GM21528 (cell line): ENCODE results near the gene PTPRCAP.
"Not testable (repeated sequence)": the region's sequence is repeated elsewhere in the genome, so short reads cannot be mapped to it uniquely, and the experiment has no call there.

ENCODE experiments used
- ATAC-seq: cut with Tn5 transposase; IDR thresholded peaks from one replicate; pipeline ENCODE4 v1.9.1; 2021; ENCODE audit warnings: mild to moderate bottlenecking, moderate library complexity; ENCODE audit not compliant: unreplicated experiment, low FRiP score

The PTPRCAP gene

DNA sequence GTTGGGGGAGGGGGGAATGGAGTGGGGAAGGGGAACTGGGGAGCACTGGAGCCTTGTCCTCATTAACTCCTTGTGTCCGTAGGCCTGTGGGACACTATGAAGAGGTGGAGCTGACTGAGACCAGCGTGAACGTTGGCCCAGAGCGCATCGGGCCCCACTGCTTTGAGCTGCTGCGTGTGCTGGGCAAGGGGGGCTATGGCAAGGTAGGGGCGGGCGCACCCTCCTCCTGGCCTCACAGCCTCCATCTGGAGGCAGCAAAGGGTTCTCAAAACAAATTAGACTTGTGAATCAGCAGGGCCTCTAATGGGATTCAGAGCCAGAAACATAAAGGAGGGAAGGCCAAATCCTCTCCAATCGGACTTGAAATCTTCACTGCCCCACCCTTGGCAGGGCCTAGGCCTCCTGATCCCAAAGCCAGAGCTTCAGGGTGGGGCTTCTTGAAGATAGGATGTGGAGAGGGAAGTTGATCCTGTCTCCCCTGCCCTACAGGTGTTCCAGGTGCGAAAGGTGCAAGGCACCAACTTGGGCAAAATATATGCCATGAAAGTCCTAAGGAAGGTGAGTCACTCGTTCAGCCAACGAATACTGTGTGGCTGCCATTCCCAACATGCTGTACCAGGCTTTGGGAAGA lies 8.3 kb downstream of the PTPRCAP start:
- no peak for ATAC-seq

DNA sequence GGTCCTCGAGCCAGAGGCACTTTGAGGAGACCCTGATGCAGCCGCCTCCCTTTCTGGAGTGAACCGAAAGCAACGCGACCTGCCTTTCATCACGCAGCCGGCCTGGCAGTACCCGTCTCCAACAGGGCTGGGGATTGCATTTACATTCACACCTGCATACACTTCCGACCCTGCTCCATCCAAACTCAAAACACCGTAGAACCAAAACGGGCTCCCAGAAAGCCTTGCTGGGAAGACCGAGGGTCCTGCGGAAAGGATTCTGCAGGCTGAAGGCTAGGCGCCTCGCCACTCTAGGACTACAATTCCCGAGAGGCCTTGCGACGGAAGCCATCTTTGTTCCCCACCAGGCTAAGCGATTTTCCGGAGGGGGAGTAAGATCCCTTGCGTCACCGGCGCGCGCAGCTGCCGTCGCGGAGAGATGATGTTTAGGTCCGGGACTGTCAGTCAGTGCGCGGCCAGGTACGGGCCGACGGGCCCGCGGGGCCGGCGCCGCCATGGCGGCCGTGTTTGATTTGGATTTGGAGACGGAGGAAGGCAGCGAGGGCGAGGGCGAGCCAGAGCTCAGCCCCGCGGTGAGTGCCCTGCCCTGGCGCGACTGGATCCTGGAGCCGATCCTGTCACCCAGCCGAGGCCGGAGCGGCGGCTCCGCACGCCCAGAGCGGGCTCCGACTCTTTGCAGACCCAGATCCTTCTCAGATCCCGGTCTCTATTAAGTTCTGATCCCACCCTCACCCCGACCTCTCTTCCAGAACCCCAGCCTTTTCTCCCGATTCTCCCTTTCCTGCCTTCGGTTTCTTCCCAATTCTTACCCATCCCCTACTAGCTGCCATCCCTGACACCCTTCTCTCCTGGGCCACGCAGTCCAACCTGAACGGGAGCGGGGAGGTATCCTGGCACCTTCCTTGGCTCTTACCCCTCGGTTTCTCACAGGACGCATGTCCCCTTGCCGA lies 9.2 kb downstream of the PTPRCAP start, which contains the start of gene RPS6KB2:
TSS of gene RPS6KB2 (plus strand) at position 443 of the 950 bp plus-strand sequence. CDS start at position 495, 52 bp downstream.
- ATAC-seq: peak; percentile 62

DNA sequence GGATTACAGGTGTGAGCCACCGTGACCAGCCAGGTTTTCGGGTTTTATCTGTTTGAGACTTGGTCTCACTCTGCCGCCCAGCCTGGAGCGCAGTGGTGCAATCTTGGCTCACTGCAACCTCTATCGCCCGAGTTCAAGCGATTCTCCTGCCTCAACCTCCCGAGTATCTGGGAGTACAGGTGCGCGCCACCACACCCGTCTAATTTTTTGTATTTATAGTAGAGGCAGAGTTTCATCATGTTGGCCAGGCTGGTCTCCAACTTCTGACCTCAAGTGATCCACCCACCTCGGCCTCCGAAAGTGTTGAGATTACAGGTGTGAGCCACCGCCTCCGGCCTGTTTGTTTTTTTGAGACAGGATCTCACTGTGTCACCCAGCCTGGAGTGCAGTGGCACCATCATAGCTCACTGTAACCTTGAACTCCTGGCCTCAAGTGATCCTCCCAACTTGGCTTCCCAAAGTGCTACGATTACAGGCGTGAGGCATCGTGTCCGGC lies 10.1 kb downstream of the PTPRCAP start:
- not testable (repeated sequence) for ATAC-seq

DNA sequence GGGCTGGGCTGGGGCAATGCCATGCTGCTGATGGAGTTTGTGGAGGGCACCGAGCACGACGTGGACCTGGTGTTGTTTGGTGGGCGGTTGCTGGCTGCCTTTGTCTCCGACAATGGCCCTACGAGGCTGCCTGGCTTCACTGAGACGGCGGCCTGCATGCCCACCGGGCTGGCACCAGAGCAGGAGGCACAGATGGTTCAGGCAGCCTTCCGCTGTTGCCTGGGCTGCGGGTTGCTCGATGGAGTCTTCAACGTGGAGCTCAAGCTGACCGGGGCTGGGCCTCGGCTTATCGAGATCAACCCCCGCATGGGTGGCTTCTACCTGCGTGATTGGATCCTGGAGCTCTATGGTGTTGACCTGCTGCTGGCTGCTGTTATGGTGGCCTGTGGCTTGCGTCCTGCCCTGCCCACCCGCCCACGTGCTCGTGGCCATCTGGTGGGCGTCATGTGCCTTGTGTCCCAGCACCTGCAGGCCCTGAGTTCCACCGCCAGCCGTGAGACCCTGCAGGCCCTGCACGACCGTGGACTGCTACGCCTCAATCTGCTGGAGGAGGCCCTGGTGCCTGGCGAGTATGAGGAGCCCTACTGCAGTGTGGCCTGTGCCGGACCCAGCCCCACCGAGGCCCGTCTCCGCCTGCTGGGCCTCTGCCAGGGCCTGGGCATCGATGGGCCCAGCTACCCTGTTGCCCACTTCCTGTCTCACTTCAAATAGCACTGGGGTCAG lies 13.4 kb downstream of the PTPRCAP start:
- no peak for ATAC-seq

DNA sequence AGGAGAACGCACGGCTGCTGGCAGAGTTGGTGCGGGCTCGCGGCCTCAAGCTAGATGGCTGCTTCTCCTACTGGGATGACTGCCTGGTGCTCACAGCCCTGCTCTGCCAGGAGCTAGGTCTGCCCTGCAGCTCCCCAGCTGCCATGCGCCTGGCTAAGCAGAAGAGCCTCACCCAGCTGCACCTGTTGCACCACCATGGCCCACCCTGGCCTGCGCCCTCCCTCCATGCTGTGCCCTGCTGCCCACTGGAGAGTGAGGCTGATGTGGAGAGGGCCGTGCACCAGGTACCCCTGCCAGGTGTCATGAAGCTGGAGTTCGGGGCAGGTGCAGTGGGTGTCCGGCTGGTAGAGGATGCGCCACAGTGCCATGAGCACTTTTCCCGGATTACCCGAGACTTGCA lies 14.0 kb downstream of the PTPRCAP start:
- ATAC-seq: no peak

DNA sequence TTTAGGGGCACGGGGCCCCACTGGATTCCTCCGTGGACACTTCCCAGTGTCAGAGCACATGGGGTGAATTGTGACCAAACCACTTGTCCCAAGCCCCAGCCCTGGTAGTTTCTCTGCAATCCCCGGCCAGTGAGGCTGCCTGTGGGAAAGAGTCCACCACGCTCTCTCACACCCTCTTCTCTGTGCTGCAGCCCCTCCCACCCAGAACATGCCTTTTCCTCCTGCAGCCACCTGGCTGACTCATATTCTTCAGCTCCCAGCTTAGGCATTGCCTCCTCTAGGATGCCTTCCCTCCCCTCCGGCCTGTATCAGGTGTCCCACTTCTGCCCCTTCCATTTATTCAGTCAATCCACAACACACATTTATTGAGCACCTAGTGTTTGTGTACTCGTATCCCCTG lies 14.6 kb downstream of the PTPRCAP start:
- no peak for ATAC-seq

DNA sequence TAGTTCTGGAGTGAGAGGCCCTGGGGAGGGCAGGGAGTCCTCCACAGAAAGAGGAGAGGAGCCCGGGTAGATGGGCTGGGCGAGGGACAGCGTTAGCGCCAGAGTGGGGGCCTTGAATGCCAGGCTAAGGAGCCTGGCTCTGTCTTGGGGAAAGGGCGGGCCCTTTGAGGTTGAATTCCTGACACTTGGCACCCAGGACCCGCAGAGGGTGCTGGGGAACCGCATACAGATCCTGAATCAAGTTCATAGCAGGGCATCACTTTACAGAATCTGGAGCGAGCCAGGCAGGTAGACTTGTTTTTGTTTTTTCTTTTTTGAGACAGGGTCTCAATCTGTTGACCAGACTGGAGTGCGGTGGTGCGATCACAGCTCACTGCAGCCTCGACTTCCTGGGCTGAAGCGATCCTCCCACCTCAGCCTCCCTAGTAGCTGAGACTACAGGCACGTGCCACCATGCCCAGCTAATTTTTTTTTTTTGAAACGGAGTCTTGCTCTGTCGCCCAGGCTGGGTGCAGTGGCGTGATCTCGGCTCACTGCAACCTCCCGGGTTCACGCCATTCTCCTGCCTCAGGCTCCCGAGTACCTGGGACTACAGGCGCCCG lies 16.0 kb downstream of the PTPRCAP start:
- ATAC-seq: no peak

DNA sequence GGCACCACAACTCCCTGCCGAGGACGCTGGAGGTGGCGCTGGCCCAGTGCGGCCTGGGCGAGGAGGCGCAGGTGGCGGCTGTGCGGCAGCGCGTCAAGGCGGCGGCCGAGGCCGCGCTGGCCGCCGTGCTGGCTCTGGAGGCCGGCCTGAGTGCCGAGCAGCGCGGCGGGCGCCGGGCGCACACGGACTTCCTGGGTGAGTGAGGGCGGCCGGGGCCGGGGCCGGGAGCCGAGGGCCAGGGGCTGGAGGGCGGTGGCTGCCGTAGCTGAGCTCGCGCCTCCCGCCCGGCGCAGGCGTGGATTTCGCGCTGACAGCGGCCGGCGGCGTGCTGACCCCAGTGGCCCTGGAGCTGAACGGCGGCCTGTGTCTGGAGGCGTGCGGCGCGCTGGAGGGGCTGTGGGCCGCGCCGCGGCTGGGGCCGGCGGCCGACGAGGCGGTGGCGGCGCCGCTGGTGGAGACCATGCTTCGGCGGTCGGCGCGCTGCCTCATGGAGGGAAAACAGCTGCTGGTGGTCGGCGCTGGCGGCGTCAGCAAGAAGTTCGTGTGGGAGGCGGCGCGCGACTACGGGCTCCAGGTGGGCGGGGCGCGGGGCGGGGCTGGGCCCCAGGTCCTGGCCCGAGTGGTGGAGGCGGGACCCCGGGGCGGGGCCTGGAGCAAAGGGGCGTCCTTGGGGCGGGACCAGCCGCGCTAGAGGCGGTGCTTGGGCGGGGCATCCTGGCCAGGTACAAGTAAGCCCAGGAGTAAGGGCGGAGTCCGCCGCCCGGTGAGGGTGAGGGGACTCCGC lies 16.6 kb downstream of the PTPRCAP start:
- ATAC-seq: peak; percentile 74

DNA sequence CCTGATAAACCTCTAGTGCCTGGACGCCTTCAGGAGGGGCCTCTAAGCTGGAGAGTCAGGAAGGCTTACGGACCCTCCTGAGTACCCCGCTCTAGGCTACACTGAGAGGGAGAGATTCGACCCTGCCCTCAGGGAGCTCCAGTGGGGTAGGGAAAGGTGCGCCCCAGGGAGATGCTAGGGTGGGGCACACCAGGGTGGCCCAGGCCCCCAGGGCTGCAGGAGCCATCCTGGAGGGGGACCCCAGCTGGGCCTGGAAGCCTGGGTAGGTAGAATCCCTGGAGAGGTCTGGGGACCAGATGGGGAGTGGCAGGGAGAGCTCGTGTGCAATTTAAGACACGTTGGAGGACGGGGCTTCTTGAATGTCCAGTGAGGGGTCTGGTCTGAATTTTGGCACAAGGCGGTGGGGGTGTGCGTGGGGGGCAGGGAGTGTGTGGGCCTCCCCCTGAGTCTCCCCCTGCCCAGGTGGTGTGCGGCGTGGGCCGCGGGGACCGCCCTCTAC lies 17.3 kb downstream of the PTPRCAP start:
- ATAC-seq: no peak

DNA sequence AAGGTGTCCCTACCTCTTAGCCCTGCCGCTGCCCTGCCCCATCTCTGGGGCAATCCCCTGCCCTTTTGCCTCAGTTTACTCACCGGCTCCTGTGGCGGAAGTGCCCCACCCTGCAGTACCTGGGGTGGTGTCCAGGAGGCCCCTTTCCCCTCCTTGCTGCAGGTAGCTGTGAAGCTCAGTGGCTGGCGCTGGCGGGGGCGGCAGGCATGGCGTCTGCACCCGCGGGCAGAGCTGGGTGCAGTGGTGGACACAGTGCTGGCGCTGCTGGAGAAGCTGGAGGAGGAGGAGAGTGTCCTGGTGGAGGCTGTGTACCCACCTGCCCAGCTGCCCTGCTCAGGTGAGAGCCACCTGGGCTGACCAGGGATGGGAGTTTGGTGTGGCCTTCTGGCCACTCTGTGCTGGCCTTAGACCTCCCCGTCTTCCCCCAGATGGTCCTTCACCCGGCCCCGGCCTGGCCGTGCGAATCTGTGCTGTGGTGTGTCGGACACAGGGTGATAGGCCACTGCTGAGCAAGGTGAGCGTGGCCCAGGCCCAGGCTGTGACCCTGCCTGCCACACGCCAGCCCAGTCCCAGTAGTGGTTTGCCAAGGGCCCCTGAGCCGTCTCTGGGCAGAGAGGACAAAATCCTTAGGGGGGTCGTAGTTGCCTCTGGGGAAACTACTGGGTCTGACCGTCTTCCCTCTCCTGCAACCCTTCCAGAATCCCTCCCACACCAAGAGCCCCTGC lies 18.0 kb downstream of the PTPRCAP start:
- no peak for ATAC-seq

DNA sequence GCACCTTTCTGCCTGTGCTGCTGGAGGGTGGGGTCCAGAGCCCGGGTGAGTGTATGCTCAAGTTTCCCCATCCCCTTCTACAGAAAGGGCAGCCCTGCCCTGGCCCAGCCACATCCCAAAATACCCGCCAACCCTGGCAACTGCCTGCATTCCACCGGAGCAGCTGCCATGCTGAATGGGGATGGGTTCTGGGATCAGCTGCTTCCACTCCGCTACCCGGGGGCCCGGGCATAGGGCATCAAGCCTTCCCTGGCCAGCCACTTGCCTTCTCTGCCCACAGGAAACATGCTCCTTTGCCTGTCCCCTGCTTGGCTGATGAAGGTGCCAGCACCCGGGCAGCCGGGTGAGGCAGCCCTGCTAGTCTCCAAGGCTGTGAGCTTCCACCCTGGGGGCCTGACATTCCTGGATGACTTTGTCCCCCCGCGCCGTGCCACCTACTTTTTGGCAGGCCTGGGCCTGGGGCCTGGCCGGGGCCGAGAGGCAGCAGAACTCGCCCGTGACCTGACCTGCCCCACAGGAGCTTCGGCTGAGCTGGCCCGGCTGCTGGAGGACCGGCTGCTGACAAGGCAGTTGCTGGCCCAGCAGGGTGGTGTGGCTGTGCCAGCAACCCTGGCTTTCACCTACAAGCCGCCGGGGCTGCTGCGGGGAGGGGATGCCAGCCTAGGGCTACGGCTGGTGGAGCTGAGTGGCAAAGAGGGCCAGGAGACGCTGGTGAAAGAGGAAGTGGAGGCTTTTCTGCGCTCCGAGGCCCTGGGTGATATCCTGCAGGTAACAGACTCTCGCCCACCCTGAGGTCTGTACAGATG lies 18.8 kb downstream of the PTPRCAP start:
- no peak for ATAC-seq

DNA sequence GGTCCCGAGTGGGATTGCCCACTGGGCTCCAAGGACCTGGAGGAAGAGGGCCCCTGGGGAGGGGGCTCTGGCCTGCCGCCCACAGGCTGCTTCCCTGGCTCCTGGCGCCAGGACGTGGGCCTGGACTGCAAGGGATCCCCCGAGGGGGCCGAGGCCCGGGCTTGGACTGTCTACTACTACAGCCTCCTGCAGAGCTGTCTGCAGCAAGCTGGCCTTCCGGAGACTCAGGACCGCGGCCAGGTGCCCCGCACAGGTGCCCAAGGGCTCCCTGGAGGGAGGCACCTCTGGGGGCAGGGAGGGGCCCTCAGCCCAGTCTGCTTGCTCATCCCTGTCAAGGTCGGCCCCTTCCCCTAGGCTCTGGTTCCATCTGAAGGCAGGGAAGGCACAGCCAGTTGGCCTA lies 20.1 kb downstream of the PTPRCAP start:
- no peak for ATAC-seq

DNA sequence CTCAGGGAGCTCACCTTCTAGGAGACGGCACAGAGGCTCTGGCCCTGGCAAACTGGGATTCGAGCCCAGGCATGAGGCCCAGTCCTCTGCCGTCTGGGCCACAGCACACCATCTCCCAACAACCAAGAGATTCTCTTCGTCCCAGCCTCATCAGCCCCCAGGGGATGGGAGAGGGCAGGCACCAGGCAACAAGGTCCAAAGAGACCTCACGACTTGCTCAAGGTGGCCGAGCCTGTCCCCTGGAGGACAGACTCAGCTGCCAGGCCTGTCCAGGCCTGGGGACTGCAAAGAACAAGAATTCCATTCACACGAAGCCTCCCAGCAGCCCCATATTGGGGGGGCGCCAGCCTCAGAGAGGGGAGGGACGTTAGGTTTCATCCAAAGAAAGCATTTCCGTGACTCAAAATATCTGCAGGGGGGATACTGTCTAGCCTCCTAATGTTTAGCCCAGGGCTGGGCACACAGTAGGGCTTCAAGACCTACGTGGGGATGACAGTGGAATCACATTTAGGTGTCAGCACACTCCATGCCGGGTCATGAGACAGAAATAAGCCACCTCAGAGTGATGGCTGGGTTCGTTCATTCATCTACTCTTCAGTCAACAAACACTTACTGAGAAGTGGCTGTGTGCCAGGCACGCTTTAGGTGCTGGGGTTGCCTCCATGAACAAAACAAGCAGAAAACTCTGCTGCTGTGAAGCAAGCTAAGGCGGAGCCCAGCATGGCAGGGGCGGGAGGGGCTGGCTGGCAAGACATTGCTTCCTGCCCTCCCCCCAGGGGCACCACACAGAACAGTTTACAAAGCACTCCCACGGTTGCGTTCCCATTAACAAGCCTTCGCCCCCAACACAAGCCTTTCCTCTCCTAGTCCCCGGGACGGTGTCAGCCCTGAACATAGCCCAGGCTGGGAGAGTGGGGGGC lies 20.8 kb downstream of the PTPRCAP start:
- ATAC-seq: no peak

DNA sequence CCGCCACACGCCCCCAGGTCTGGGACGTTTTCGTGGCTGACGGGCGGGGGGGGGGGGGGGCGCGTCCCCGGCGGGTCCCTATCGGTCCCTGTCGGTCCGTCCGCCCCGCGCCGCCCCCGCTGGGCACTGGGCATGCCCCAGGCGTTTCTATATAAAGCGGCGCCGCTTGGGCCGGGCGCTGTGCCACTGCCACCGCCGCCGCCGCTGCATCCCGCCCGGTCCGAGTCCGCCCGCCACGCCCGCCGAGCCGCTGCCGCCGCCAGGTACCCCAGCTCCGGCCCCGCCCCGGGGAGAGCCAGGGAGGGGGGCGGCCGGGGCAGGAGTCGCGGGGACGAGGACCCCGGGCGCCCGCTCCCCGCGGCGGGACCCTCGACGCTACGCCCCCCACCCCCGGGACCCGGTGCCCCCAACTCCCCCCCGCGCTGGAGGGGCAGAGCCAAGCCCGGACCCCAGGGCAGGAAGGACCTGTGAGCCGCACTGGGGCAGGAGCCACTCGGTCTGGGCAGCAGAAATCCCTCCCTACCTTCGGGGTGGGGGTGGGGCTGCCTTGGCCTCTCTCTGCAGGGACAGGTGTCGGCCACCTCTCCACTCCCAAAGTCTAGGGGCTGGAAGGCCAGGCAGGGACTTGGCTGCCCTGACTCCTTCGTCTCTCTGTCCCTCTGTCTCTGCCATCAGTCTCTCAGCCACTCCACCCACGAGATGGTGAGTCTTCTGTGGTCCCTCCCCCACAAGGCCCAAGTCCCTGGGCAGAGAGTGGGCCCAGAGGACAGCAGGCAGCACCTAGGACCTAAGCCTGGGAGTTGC lies 21.8 kb downstream of the PTPRCAP start, which contains the start of gene CARNS1:
TSS of gene CARNS1 (plus strand) at position 178 of the 804 bp plus-strand sequence. CDS start at position 700, 522 bp downstream.
- ATAC-seq: no peak

DNA sequence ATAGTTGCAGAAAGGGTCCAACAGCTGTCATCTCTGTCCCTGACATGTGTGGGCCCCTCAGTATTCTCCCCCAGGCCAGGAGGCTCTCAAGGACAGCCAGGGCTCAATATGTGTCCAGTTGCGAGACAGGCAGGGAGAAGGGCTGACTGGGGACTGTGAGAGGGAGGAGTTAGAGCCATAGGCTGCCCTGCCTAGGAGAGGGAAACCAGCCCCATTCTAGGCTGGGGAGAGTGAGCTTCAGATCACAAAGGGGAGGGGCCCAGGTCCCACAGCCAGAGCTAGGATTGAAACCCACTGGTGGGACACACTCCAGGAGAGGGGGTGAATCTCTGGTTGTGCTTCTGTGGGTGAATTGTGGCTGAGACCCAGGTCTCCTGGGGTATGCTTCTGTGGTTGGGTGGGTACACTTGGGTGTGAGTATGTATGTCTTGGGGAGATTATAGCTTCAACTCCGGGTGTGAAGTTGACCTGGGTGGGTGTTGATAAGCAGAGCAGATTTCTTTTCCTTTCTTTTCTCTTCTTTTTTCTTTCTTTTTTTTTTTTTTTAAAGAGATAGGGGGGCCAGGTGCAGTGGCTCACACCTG lies 24.1 kb downstream of the PTPRCAP start:
- ATAC-seq: no peak
